Measurements from ENCODE around the gene SLC18A2. TPM values are rescaled to one million over a fixed set of nuclear protein-coding genes. Genes with fewer than 3 reads are reported as not detected.

The SLC18A2 gene
- total RNA-seq, 1 experiment from 2014 or later, result not detected

GRCh38 chr10:117294039-117294645 lies 53.2 kb downstream of the SLC18A2 start:
- intact Hi-C loops (cut with micrococcal nuclease), result no loop called here
- CTCF ChIA-PET, result interaction anchor here (0.6 to 0.9 kb wide), 3 partner anchors 26 to 1259 kb away, joined by 3 read pairs; no protein-coding TSS in a partner anchor
- no peaks in the 10 kb centered on the region for H3K9me3 Mint-ChIP-seq (ENCODE audit: unreplicated experiment)
- no TSS peak for BruUV-seq (replicated peaks)
- peaks cover 6% of the 10 kb centered on the region for H3K36me3 Mint-ChIP-seq (ENCODE audit: insufficient read depth, unreplicated experiment)
- no peak for TF ChIP-seq CTCF (IDR thresholded peaks at IDR 0.05; ENCODE audit: unreplicated experiment)
- no peak overlapping the region for H3K4me3 Mint-ChIP-seq (ENCODE audit: unreplicated experiment)
- POLR2A ChIA-PET, result no interaction called here
- H3K27me3 Mint-ChIP-seq (ENCODE audit: insufficient read depth, unreplicated experiment), result no peaks in the 10 kb centered on the region
- no peak overlapping the region for H3K27ac Mint-ChIP-seq (ENCODE audit: low read depth, unreplicated experiment)
- no peaks in the 10 kb centered on the region for H3K4me1 Mint-ChIP-seq (ENCODE audit: insufficient read depth, unreplicated experiment)
- DNase-seq (ENCODE audit: unreplicated experiment), result no peak

- no TSS peak for BruUV-seq (replicated peaks)
Measured at GRCh38 chr10:117294735-117295134, 53.8 kb downstream of the SLC18A2 start.

DNA sequence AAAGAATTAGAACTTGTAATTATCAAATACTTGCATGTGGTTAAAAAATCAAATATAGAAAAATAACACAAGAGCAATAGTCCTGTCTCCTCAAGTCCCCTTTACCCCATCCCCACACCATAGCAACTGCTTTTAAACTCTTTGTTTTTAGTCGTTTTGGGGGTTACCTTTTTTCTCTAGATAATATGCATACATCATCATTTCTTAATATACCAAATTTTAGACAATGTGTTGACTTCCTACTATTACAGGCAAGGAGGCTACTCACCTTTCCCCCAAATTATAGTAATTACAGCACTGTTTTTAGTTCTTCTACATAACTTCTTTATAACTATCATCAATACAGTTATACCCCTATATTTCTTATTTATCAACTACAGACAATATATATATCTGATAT lies 57.3 kb downstream of the SLC18A2 start:
- DNase-seq (ENCODE audit: unreplicated experiment), result no peak
- intact Hi-C loops (cut with micrococcal nuclease), result no loop called here
- Mint-ChIP-seq H3K9me3 (ENCODE audit: unreplicated experiment) (no peaks in the 10 kb centered on the region), H3K4me1 (ENCODE audit: insufficient read depth, unreplicated experiment) (no peaks in the 10 kb centered on the region), H3K27ac (ENCODE audit: low read depth, unreplicated experiment) (no peak overlapping the region), H3K36me3 (ENCODE audit: insufficient read depth, unreplicated experiment) (peaks cover 13% of the 10 kb centered on the region), H3K4me3 (ENCODE audit: unreplicated experiment) (no peak overlapping the region), H3K27me3 (ENCODE audit: insufficient read depth, unreplicated experiment) (no peaks in the 10 kb centered on the region)
- ChIA-PET POLR2A (no interaction called here), CTCF (interaction anchor here (1.5 to 2.5 kb wide), 2 partner anchors 20 to 82 kb away, joined by 6 to 10 read pairs; no protein-coding TSS in a partner anchor)
- TF ChIP-seq CTCF (IDR thresholded peaks at IDR 0.05; ENCODE audit: unreplicated experiment), result no peak
- BruUV-seq (replicated peaks), result no TSS peak

More at GRCh38 chr10:117294735-117295134, 53.8 kb downstream of the SLC18A2 start:
- DNase-seq (ENCODE audit: unreplicated experiment), result no peak
- Mint-ChIP-seq H3K27me3 (ENCODE audit: insufficient read depth, unreplicated experiment) (no peaks in the 10 kb centered on the region), H3K4me3 (ENCODE audit: unreplicated experiment) (no peak overlapping the region), H3K9me3 (ENCODE audit: unreplicated experiment) (no peaks in the 10 kb centered on the region), H3K4me1 (ENCODE audit: insufficient read depth, unreplicated experiment) (no peaks in the 10 kb centered on the region), H3K27ac (ENCODE audit: low read depth, unreplicated experiment) (no peak overlapping the region), H3K36me3 (ENCODE audit: insufficient read depth, unreplicated experiment) (peaks cover 6% of the 10 kb centered on the region)
- ChIA-PET POLR2A (interaction anchor here (0.7 kb wide), 1 partner anchor 13 kb away, joined by 3 read pairs; no protein-coding TSS in a partner anchor), CTCF (interaction anchor here (0.7 to 1.2 kb wide), 3 partner anchors 78 to 1259 kb away, joined by 3 read pairs; no protein-coding TSS in a partner anchor)
- no peak for TF ChIP-seq CTCF (IDR thresholded peaks at IDR 0.05; ENCODE audit: unreplicated experiment)
- intact Hi-C loops (cut with micrococcal nuclease), result no loop called here

- Mint-ChIP-seq H3K4me1 (ENCODE audit: insufficient read depth, unreplicated experiment) (no peaks in the 10 kb centered on the region), H3K27me3 (ENCODE audit: insufficient read depth, unreplicated experiment) (no peaks in the 10 kb centered on the region), H3K9me3 (ENCODE audit: unreplicated experiment) (no peaks in the 10 kb centered on the region), H3K27ac (ENCODE audit: low read depth, unreplicated experiment) (no peak overlapping the region), H3K4me3 (ENCODE audit: unreplicated experiment) (no peak overlapping the region), H3K36me3 (ENCODE audit: insufficient read depth, unreplicated experiment) (peaks cover 20% of the 10 kb centered on the region)
- no TSS peak for BruUV-seq (replicated peaks)
- no peak for TF ChIP-seq CTCF (IDR thresholded peaks at IDR 0.05; ENCODE audit: unreplicated experiment)
- intact Hi-C loops (cut with micrococcal nuclease), result no loop called here
- ChIA-PET CTCF (interaction anchor here (1.3 to 2.5 kb wide), 3 partner anchors 10 to 83 kb away, joined by 4 to 10 read pairs (median 7); no protein-coding TSS in a partner anchor), POLR2A (interaction anchor here (0.7 kb wide), 1 partner anchor 22 kb away, joined by 3 read pairs; no protein-coding TSS in a partner anchor)
- no peak for DNase-seq (ENCODE audit: unreplicated experiment)
Measured at GRCh38 chr10:117299435-117299834, 58.5 kb downstream of the SLC18A2 start.

All from MCF 10A (cell line).